ENCODE data around the gene PRKCH.

GRCh38 chr14:61555056-61555838, 233.9 kb downstream of the PRKCH start:
- TF ChIP-seq CTCF (IDR thresholded peaks at IDR 0.05) (no peak), POLR2A (IDR thresholded peaks at IDR 0.05) (no peak)
